ACC112 (cell line): Measurements from ENCODE around the gene MICAL1.

ENCODE experiments used
- H2AFZ ChIP-seq: fragments of 200-600 bp; sonication (generic); one replicate; pipeline ENCODE4 v1.6.0; 2017; ENCODE audit warnings: antibody characterized with exemption, low read length; ENCODE audit not compliant: unreplicated experiment
- H3K27ac ChIP-seq: fragments of 200-600 bp; sonication (generic); 2 replicates; pipeline ENCODE4 v1.5.1; 2014; ENCODE audit warnings: low read depth, mild to moderate bottlenecking, antibody characterized with exemption, low read length, moderate library complexity
- H3K27me3 ChIP-seq: fragments of 200-600 bp; sonication (generic); 2 replicates; pipeline ENCODE4 v1.6.1; 2014; ENCODE audit warnings: mild to moderate bottlenecking, antibody characterized with exemption, low read length, moderate library complexity, mixed read lengths; ENCODE audit not compliant: insufficient read depth
- H3K36me3 ChIP-seq: fragments of 200-600 bp; sonication (generic); 2 replicates; pipeline ENCODE4 v1.6.1; 2016; ENCODE audit warnings: mild to moderate bottlenecking, antibody characterized with exemption, low read length, moderate library complexity, mixed read lengths; ENCODE audit not compliant: insufficient read depth
- H3K4me1 ChIP-seq: fragments of 200-600 bp; sonication (generic); one replicate; pipeline ENCODE4 v1.6.1; 2016; ENCODE audit warnings: low read length, mixed read lengths; ENCODE audit not compliant: insufficient read depth, unreplicated experiment, control insufficient read depth
- H3K4me3 ChIP-seq: fragments of 200-600 bp; sonication (generic); 2 replicates; pipeline ENCODE4 v1.5.1; 2014; ENCODE audit warnings: mild to moderate bottlenecking, low read depth, low read length
- H3K79me2 ChIP-seq: fragments of 200-600 bp; sonication (generic); one replicate; pipeline ENCODE4 v1.6.0; 2016; ENCODE audit warnings: low read length; ENCODE audit not compliant: control insufficient read depth, unreplicated experiment, insufficient read depth

Gene MICAL1

DNA sequence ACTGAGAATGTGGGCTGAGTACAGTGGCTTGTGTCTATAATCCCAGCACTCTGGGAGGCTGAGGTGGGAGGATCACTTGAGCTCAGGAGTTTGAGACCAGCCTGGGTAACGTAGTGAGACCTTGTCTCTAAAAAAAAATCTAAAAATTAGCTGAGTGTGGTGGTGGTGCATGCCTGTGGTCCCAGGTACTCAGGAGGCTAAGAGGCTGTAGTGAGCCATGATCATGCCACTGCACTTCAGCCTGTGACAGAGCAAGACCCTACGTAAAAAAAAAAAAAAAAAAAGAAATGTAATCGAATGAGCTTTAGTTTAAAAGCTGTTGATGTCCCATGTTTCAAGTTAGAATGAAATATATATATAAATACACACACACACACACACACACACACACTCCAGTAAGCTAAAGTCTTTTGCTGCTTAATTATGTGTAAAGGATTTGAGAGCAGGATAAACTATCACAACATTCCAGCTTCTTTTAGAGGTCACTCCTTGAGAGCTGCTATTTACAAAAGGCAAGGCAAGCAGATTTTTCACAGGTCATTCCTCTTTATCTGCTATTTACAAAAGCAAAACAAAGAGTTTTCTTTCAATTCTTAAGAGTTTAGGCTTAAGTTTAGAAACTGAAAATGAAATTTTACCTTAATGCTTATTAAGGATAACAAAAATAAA is 4.7 kb upstream of the MICAL1 start:
- Histone ChIP-seq H3K4me3 (no peak overlapping the region), H2AFZ (no peak overlapping the region), H3K27ac (no peak overlapping the region), H3K79me2 (peaks cover 2% of the 10 kb centered on the region), H3K4me1 (peaks cover 16% of the 10 kb centered on the region), H3K27me3 (no peaks in the 10 kb centered on the region), H3K36me3 (peaks cover 27% of the 10 kb centered on the region)

DNA sequence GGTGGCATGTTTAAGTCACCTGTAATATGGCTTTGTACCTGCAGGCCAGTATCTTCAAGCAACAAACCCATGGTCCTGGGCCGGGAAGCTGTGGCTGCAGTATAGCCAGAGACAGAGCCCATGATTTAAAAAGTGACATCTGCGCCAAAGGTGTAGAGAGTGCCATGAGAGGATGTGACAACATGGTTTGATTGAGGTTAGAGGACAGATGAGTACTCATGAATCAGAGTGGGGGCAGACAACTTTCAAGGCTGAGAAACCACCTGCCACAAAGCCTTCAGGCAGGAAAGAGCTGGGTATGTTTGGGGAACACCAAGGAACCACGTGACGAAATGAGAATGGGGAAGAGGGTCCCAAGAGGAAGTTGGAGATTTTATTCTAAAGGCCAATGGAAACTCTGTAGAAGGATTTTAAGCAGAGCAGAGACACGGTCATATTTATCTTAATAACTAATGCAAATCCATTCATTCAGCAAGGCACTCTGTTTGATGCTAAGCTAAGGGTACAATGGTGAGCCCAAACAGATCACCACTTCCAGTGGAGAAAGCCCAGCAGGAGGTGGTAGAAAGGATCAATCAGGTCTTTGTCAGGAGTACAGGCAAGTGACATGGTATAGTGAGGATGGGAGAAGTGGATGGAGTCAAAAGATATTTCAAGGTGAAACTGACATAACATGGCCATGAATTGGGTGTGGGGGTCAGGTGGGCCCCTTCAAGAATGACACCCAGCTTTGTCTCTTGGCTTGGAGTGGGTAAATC is 3.4 kb upstream of the MICAL1 start:
- no peak overlapping the region for H2AFZ ChIP-seq
- peaks cover 22% of the 10 kb centered on the region for H3K4me1 ChIP-seq
- H3K4me3 ChIP-seq, result no peak overlapping the region
- no peaks in the 10 kb centered on the region for H3K79me2 ChIP-seq
- no peaks in the 10 kb centered on the region for H3K27me3 ChIP-seq
- peaks cover 19% of the 10 kb centered on the region for H3K36me3 ChIP-seq
- H3K27ac ChIP-seq, result no peak overlapping the region

DNA sequence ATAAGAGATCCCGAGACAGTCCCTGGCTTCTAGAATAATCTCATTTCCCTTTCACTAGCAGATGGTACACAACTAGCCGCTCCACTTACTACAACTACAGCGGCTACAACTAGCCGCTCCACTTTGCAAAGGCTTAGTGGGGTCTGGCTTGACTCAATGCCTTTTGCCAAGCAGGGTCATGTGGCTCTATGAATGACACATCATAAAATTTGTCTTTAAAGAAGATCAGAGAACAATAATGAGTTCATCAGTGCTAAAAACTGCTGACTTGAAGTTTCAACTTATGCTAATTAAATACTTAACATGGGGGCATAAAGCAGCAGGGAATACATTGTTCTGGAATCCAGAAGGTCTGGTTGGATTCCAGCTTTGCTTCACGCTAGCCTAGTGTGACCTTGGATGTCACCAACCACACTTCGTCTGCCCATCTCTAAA is 2.0 kb upstream of the MICAL1 start:
- Histone ChIP-seq H3K27ac (peak overlapping the region; percentile 24; the same call in 1 of the 2 replicates), H3K36me3 (peaks cover 10% of the 10 kb centered on the region; the same call in 1 of the 2 replicates), H3K27me3 (no peaks in the 10 kb centered on the region), H3K4me1 (peaks cover 22% of the 10 kb centered on the region), H3K79me2 (no peaks in the 10 kb centered on the region), H3K4me3 (no peak overlapping the region), H2AFZ (no peak overlapping the region)

DNA sequence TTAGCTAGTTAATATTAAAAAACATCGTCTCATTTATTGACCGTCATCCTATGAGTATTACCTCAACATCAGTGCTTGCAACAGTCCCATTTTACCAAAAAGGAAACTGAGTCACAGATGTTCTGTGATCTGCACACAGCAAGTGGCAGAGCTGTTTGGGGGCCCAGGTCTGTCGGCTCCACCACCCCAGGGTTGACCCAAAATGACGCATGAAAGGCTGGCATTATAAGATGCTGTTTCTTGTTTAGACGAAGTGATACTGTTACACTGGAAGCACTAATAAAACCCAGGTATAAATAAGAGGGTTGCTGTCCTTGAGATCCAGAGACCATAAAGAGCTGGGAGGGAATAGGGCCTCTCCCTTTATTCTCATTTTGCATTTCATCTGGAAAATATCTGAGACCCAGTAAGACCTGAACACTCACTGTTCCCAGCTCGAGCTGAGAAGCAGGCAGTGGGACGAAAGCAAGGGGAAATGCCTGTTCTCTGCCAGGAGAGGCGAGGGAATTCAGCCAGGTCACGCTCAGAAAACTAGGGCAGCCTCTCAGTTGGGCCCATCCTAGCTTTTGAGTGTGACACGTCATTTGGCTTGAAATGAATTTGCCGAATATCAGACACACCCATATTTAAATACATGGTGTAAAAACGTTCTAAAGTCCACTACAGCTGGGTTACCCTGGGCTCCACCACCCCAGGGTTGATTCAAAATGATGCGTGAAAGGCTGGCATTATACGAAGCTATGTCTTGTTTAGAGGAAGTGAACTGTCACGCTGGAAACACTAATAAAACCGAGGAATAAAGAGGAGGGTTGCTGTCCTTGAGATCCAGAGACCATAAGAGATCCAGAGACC is 1.4 kb upstream of the MICAL1 start:
- H3K27ac ChIP-seq, result peak overlapping the region; percentile 28
- H3K4me3 ChIP-seq, result peak overlapping the region; percentile 78
- H2AFZ ChIP-seq, result no peak overlapping the region
- H3K27me3 ChIP-seq, result no peaks in the 10 kb centered on the region
- H3K36me3 ChIP-seq, result peaks cover 3% of the 10 kb centered on the region; the same call in 1 of the 2 replicates
- no peaks in the 10 kb centered on the region for H3K79me2 ChIP-seq
- H3K4me1 ChIP-seq, result peaks cover 22% of the 10 kb centered on the region

DNA sequence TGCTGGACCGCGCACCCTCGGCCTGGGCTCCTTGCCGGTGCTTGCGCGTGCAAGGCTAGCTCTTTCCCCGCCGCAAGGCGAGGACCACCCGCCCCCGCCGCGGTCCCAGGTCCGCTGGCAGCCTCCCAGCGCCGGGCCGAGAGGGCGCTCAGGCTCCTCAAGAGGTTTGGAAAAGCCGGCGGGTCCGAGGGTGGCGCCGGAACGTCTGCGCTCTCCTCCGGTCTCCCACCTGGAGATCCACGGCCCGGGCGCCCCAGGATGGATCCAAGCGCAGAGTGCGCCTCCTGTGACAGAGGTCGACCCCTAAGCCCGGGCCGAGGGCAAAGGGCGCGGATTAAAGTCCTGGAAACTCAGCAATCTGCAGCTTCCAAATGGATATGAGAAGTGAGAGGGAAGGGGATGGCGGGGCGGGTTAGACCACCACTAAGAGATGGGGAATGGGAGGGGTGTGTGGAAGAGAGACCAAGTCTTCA is 575 bp upstream of the MICAL1 start:
- peaks cover 22% of the 10 kb centered on the region for H3K4me1 ChIP-seq
- H3K4me3 ChIP-seq, result peak overlapping the region; percentile 78
- H2AFZ ChIP-seq, result peak overlapping the region; percentile 70
- H3K36me3 ChIP-seq, result peaks cover 5% of the 10 kb centered on the region; the same call in 1 of the 2 replicates
- peak overlapping the region; percentile 28; the same call in 1 of the 2 replicates for H3K27ac ChIP-seq
- H3K79me2 ChIP-seq, result no peaks in the 10 kb centered on the region
- no peaks in the 10 kb centered on the region for H3K27me3 ChIP-seq

DNA sequence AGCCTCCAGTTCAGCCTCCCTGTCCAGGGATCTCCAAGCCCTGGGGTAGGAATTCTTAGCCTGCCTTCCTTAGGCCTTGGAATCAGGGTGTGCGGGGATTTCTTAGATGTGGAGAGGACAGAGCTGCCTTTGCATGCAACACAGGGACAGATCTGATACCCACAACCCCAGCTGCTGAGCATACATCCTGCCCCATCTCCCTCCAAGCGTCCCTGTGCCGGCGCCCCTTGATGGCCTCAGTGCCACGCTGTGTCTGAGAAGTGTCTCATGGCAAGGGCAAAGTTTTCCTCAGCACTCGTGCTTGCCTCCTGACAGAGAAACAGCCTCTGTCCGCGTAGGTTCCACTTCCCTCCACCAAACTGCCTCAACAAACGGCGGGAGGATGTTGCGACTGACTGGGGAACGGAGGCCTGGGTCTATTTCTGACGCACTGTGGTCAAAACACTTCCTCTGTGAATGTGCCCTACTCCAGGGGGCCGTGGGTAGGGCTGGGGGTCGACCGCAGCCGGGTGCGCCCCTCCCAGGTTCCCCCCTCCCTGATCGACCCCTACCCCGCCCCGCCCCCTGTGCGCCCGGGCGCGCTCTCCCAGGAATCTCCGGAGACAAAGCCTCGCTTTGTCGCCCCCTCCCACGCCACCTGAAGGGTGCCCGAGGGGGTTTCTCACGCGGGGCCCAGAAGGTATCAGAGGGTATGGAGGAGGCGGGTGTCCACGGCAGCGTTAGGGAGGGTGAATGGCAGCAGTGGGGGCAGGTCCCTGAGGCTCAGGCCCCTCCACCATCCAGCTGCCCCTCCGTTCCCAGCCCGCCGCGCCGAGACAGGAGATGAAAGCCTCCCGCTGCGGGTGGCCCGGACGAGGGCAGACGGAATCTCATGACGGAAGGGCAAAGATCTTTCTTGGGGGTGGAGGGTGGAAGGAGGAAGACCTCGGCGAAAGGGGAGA is 806 bp downstream of the MICAL1 start:
- Histone ChIP-seq H3K27ac (no peak overlapping the region), H3K4me3 (peak overlapping the region; percentile 78), H2AFZ (peak overlapping the region; percentile 42), H3K27me3 (no peaks in the 10 kb centered on the region), H3K36me3 (peaks cover 5% of the 10 kb centered on the region; the same call in 1 of the 2 replicates), H3K79me2 (no peaks in the 10 kb centered on the region), H3K4me1 (peaks cover 22% of the 10 kb centered on the region)

DNA sequence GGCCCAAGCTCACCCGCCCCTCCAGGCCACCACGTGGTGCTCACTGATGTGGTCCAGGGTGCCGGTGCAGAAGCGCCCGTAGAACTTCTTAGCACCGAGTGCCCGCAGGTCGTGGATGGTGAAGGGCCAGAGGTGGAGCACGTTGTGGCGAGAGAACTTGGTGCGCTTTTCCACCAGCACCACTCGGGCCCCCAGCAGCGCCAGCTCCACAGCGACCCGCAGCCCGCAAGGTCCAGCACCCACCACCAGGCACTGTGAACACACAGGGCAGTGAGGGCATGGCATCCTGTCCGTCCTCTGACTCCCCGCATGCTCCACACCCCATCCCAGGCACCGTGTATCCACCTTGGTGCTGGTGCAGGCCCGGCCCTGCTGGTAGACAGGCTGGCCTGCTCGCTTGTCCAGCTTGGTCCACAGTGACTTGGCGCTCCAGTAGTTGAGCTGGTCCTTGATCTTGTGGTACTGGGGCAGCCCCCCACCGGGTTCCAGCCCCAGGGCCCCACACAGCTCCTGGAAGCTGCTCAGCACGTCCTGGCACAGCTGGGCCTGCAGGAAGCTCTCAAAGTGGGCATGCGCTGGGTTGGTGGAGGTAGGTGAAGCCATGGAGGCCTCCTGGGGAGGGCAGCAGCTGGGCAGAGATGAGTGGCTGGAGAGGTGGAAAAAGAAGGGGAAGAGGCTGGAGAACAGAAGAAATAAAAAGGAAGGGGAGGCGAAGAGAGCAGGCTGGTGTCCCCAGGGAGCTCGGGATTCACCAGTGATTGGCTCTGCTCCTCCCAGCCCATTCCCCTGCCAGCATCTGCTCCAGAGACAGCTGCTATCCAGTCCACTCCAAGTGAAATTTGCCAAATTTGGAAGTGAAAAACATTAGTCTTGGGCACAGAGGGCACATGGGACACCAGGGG is 1.7 kb downstream of the MICAL1 start:
- Histone ChIP-seq H3K4me3 (peak overlapping the region; percentile 78), H3K27ac (no peak overlapping the region), H3K4me1 (peaks cover 22% of the 10 kb centered on the region), H3K79me2 (no peaks in the 10 kb centered on the region), H3K27me3 (no peaks in the 10 kb centered on the region), H3K36me3 (peaks cover 5% of the 10 kb centered on the region; the same call in 1 of the 2 replicates), H2AFZ (no peak overlapping the region)

DNA sequence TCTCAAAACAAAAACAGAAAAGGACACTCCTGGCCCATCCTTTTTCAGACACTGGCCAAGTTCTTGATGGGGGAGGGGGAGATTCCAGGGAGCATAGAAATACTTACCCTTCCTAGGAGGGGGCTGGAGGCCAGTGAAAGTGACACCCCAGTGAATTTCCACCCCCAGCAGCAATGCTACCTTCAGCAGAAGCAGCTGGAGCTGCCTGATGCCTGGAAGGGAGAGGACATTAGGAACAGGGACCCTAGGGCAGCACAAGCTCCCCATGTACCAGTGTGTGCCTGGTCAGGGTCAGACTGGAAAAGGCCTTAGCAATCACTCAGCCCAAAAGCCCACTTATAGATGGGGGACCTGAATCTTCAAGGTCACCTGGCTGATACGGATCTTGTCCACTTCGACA is 2.4 kb downstream of the MICAL1 start:
- no peak overlapping the region for H3K27ac ChIP-seq
- peaks cover 5% of the 10 kb centered on the region; the same call in 1 of the 2 replicates for H3K36me3 ChIP-seq
- H3K4me1 ChIP-seq, result peaks cover 22% of the 10 kb centered on the region
- H3K4me3 ChIP-seq, result no peak overlapping the region
- no peaks in the 10 kb centered on the region for H3K27me3 ChIP-seq
- H3K79me2 ChIP-seq, result no peaks in the 10 kb centered on the region
- no peak overlapping the region for H2AFZ ChIP-seq

DNA sequence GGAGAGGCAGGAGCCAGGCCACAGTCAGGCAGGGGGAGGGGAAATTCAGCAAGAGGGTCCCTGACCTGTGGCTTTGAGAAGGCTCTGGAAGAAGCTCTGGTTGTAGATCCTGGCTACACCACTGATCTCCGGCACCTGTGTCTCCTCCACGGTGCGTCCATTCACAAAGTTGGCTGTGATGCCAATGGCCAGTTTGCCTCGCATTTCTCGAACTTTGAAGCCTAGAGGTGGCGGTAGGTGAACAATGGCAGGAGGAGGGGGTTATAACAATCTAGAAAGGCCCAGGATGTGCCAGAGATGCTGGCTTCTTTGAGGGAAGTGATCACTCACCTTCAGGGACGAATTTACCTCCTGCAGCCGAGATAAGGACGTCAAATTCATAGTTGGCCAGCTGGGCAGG is 3.4 kb downstream of the MICAL1 start:
- Histone ChIP-seq H3K27me3 (no peaks in the 10 kb centered on the region), H3K36me3 (peaks cover 5% of the 10 kb centered on the region; the same call in 1 of the 2 replicates), H3K79me2 (no peaks in the 10 kb centered on the region), H3K27ac (no peak overlapping the region), H3K4me1 (peaks cover 16% of the 10 kb centered on the region), H3K4me3 (no peak overlapping the region), H2AFZ (no peak overlapping the region)
